ENCODE data around the gene DGKQ. TPM values are rescaled to one million over a fixed set of nuclear protein-coding genes. Genes with fewer than 3 reads are reported as not detected.

Gene DGKQ
- total and polyA plus RNA-seq, 2 of the 8 experiments (the other 6 are each of a cell fraction or from before 2014, with no cell fraction given): 7.3 to 9.7 TPM

DNA sequence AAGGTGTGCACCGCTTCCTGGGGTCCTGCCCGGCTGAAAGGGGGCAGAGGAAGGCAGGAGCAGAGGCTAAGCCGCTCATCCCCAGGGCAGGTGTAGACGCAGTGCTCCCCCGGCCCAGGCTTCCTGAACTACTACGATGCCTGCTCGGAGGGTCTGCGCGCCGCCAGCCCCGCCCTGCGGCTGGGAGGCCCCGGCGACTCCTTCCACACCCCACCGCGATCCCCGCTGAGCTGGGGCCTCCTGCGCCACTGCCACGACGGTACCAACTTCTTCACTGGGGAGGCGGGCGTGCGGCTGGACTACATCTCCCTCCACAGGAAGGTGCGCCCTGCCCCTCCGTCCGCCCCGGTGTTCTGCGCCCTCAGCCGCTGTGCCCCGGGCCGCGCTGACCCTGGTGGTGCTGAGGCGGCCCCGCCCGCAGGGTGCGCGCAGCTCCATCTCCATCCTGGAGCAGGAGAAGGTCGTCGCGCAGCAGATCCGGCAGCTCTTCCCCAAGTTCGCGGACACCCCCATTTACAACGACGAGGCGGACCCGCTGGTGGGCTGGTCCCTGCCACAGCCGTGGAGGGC is 28.3 kb upstream of the DGKQ start:
- WGBS, 2 experiments (ENCODE audit: extremely low coverage in 1 of 2, insufficient coverage in 1 of 2, insufficient read length in 1 of 2, insufficient replicate concordance in 2 of 2, low coverage in 1 of 2, low lambda C conversion rate in 2 of 2, missing lambda C conversion rate in 1 of 2): 53% methylated on average over 32 of the region's 48 CpGs; no CpG with 5 or more reads in 1 of the 2 experiments
- Histone ChIP-seq H3K23me2 (ENCODE audit: low read depth, low read length) (peaks cover 12% of the 10 kb centered on the region; the same call in 1 of the 2 replicates), H3K9ac (replicated peaks in 1 of 4; ENCODE audit: extremely low read depth in 1 of 4, low read depth in 3 of 4, low read length in 3 of 4) (no peak overlapping the region), H4K5ac (ENCODE audit: insufficient read length, low read depth, low read length) (no peak overlapping the region), H2BK120ac (replicated peaks; ENCODE audit: low read depth, low read length) (no peak overlapping the region), H2AFZ (ENCODE audit: low read length) (no peak overlapping the region), H3K36me3 (ENCODE audit: control insufficient read depth in 2 of 4, insufficient read depth in 4 of 4, low read length in 3 of 4) (no peaks in the 10 kb centered on the region), H3K4me2 (ENCODE audit: insufficient read depth in 1 of 2, low read depth in 2 of 2, low read length in 2 of 2) (peak overlapping the region; percentile 61 to 76), H3K4me1 (replicated peaks in 1 of 4; ENCODE audit: control insufficient read depth in 3 of 4, insufficient read depth in 4 of 4, low read length in 3 of 4) (peaks cover 0 to 6% (median 4%) of the 10 kb centered on the region in 4 experiments; a peak in 5 of 7 replicates), H2BK5ac (ENCODE audit: low read depth, low read length) (no peak overlapping the region), H4K8ac (ENCODE audit: extremely low read depth, insufficient read depth, low read length) (no peak overlapping the region), H4K91ac (replicated peaks; ENCODE audit: insufficient read length, low read length) (no peak overlapping the region), H3K18ac (ENCODE audit: extremely low read depth, low read length) (peak overlapping the region; percentile 48), H3K4me3 (ENCODE audit: extremely low read depth in 1 of 4, insufficient read depth in 2 of 4, low read depth in 3 of 4, low read length in 4 of 4) (peak overlapping the region; percentile 9 to 60 (median 32); a peak in 4 of 8 replicates), H3K23ac (ENCODE audit: insufficient read length) (no peak overlapping the region), H3K14ac (ENCODE audit: insufficient read length) (no peak overlapping the region), H2BK15ac (ENCODE audit: low read length) (no peak overlapping the region), H2AK5ac (ENCODE audit: low read depth, low read length) (peak overlapping the region; percentile 61; the same call in 1 of the 2 replicates), H3K79me2 (ENCODE audit: control insufficient read depth in 1 of 2, insufficient read depth in 2 of 2, low read length in 2 of 2) (no peaks in the 10 kb centered on the region), H2BK12ac (ENCODE audit: low read depth, low read length) (no peak overlapping the region), H3K27me3 (replicated peaks in 1 of 4; ENCODE audit: control insufficient read depth in 3 of 4, extremely low read depth in 1 of 4, insufficient read depth in 3 of 4, low read length in 3 of 4) (peaks cover 55 to 88% (median 85%) of the 10 kb centered on the region in 4 experiments), H3K79me1 (ENCODE audit: low read depth, low read length) (no peaks in the 10 kb centered on the region), H3K27ac (ENCODE audit: low read depth, low read length) (no peak overlapping the region), H3K9me3 (ENCODE audit: insufficient read depth in 2 of 2, low read depth in 1 of 2, low read length in 1 of 2) (no peaks in the 10 kb centered on the region), H3K4ac (replicated peaks; ENCODE audit: insufficient read length, low read depth, low read length) (no peak overlapping the region), H4K20me1 (replicated peaks in 1 of 2; ENCODE audit: control insufficient read depth in 1 of 2, insufficient read depth in 2 of 2, low read length in 2 of 2) (peaks cover 2 to 19% of the 10 kb centered on the region in 2 experiments), H3K56ac (replicated peaks; ENCODE audit: insufficient read length, low read depth, low read length) (no peak overlapping the region), H2BK20ac (ENCODE audit: low read length) (no peak overlapping the region)
- POLR2A ChIA-PET (ENCODE audit: partially characterized antibody): interaction anchor here (1.3 kb wide), 1 partner anchor 32 kb away, joined by 3 read pairs; no protein-coding TSS in a partner anchor
- TF ChIP-seq ATF2 (IDR thresholded peaks at IDR 0.05; ENCODE audit: low read length): no peak
- peak in 1 of 2 experiments; percentile 28; a peak in 1 of 4 replicates for TF ChIP-seq SIN3A (conservative IDR thresholded peaks at IDR 0.05 in 1 of 2, IDR thresholded peaks at IDR 0.05 in 1 of 2; ENCODE audit: low read depth in 1 of 2, low read length in 2 of 2)
- CTCF ChIA-PET (ENCODE audit: partially characterized antibody): interaction anchor here (0.9 to 1.9 kb wide), 2 partner anchors 15 to 747 kb away, joined by 3 to 5 read pairs; partner anchors contain the start of gene IDUA
- DNase-seq (ENCODE audit: low read depth in 1 of 2, low spot score in 2 of 2): no peak
- FAIRE-seq: no peak

Measured in H1 (cell line).